HG03575 (cell line): ENCODE results near the gene CEACAM8.
"Not testable (repeated sequence)": the region's sequence is repeated elsewhere in the genome, so short reads cannot be mapped to it uniquely, and the experiment has no call there.

Experiments
- ATAC-seq: cut with Tn5 transposase; IDR thresholded peaks from one replicate; pipeline ENCODE4 v1.9.1; 2021; ENCODE audit not compliant: unreplicated experiment, insufficient number of reproducible peaks, low FRiP score; ENCODE audit errors: extremely low read depth

Gene CEACAM8

GRCh38 chr19:42549067-42549466, 45.7 kb downstream of the CEACAM8 start:
- not testable (repeated sequence) for ATAC-seq

GRCh38 chr19:42548552-42548951, 46.2 kb downstream of the CEACAM8 start:
- no peak for ATAC-seq

- ATAC-seq: no peak
Observed at GRCh38 chr19:42547929-42548328, 46.8 kb downstream of the CEACAM8 start.

- ATAC-seq: no peak
Observed at GRCh38 chr19:42546831-42547500, 47.8 kb downstream of the CEACAM8 start.

- ATAC-seq: no peak
Observed at GRCh38 chr19:42544146-42544545, 50.6 kb downstream of the CEACAM8 start.

GRCh38 chr19:42542791-42543190, 51.9 kb downstream of the CEACAM8 start:
- ATAC-seq: no peak

GRCh38 chr19:42540071-42540553, 54.6 kb downstream of the CEACAM8 start:
- no peak for ATAC-seq

GRCh38 chr19:42538841-42539709, 55.6 kb downstream of the CEACAM8 start:
- ATAC-seq: no peak

GRCh38 chr19:42535276-42535675, 59.4 kb downstream of the CEACAM8 start:
- ATAC-seq: not testable (repeated sequence)

- no peak for ATAC-seq
Observed at GRCh38 chr19:42534391-42534790, 60.3 kb downstream of the CEACAM8 start.

- ATAC-seq: no peak
Observed at GRCh38 chr19:42532891-42533290, 61.8 kb downstream of the CEACAM8 start.

GRCh38 chr19:42531313-42531712, 63.4 kb downstream of the CEACAM8 start:
- no peak for ATAC-seq
